Left renal cortex interstitium (tissue), 4 donors: ENCODE measurements around the gene CD247. TPM values are rescaled to one million over a fixed set of nuclear protein-coding genes. Genes with fewer than 3 reads are reported as not detected.

Source experiments
- DNase-seq, 4 donors: peaks; one replicate each; pipeline ENCODE4 v3.0.0-alpha.2; 2013; ENCODE audit warnings: low read depth in 4 of 4, low spot score in 2 of 4, missing footprints in 1 of 4
- polyA plus RNA-seq, 4 donors: library from polyadenylated mRNA; unstranded; fragments of 120-200 nt; gene quantifications; one replicate each; pipeline ENCODE4 v1.2.1, GENCODE V29; 2013; ENCODE audit not compliant: insufficient read length in 4 of 4

Gene CD247
- polyA plus RNA-seq, 4 donors, result 0.40 to 0.89 (median 0.51) TPM

- DNase-seq, result no peak
Measured at GRCh38 chr1:167515461-167515860, 2.9 kb downstream of the CD247 start.

- no peak for DNase-seq
Measured at GRCh38 chr1:167514288-167514687, 4.0 kb downstream of the CD247 start.

DNA sequence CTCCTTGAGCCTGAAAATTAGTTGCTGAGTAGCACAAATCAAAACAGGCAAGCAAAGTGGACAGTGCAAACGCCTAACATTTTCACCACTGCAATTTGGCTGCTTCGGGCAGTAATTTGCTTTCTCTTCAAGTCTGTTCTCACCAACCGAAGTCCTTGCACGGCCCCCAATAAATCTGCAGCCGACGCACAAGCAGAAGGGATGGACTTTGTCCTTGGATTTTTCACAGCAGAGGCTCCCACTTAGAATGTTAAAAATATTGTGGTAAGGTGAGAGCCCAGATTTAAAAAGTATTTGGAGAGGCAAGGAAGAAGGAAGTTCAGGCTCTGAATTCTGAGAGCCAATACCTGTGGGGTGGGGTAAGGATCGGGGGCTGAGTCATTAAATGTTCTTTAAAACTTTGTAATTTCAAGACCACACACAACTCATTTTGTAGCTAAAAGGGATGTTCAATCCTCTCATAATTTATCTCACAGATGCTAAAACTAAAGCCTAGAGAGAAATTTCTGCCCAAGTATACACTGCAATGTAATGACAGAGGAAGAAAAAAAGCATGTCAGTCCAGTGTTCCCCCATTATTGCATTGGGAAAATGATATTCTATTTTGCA lies 6.2 kb downstream of the CD247 start:
- DNase-seq, result no peak

GRCh38 chr1:167511374-167511986 lies 6.8 kb downstream of the CD247 start:
- DNase-seq, result no peak

DNA sequence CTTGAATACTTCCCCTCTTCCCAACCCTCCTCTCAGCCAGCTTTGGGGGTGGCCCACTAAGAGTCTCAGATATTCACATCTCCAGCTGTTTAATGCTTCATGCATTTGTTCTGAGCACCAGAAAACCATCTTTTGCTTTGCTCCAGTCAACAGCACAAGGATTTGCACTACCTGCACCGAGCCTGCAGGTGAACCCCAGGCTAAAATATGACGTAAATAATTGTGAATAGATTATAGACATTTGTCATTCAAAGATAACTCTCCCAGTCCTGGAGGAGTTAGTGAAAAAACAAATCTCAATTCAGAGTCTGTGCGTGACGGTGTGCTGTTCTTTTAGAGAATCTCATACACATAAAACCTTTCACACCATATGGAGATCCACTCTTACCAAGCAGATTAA lies 7.4 kb downstream of the CD247 start:
- no peak for DNase-seq

DNA sequence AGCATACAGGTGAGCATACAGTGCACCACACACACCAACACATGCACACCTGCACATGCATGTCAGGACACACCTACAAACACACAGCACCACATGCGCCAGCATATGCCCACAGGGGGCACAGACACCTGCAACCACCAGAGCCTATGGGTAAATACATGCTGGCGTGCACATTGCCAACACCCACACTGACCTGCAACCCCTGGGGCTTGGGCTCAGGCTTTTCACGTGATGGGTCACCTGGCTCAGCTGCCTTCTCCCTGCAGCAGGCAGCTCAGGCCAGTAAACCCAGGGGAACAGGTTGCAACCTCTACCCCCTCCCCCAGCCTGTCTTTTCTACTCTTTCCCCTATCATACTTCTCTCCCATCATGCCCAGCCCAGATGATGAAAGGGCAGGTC lies 8.1 kb downstream of the CD247 start:
- no peak for DNase-seq

DNA sequence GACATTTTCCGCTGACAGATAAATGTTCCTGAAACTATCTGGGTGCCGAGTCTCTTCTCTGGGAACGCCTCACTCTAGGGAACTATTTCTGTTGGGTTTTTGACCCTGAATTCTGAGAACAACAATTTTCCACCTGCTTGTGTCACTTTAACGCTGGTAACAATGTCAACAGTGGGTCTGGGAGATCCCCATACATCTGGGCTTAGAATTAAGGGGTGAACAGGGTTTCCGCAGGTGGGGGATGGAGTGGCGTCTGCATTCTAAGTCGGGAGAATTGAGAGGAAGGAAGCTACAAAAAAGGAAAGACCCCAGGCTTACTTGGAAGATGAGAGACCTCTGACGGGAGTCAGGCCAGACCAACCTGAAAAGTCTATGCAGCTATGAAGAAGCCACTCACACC lies 8.7 kb downstream of the CD247 start:
- no peak for DNase-seq

GRCh38 chr1:167507719-167508118 lies 10.6 kb downstream of the CD247 start:
- no peak for DNase-seq

GRCh38 chr1:167504467-167504827 lies 13.9 kb downstream of the CD247 start:
- DNase-seq, result no peak

- no peak for DNase-seq
Measured at GRCh38 chr1:167503626-167504466, 14.5 kb downstream of the CD247 start.

- DNase-seq, result no peak
Measured at GRCh38 chr1:167502719-167503462, 15.4 kb downstream of the CD247 start.

GRCh38 chr1:167502192-167502551 lies 16.2 kb downstream of the CD247 start:
- DNase-seq, result no peak

DNA sequence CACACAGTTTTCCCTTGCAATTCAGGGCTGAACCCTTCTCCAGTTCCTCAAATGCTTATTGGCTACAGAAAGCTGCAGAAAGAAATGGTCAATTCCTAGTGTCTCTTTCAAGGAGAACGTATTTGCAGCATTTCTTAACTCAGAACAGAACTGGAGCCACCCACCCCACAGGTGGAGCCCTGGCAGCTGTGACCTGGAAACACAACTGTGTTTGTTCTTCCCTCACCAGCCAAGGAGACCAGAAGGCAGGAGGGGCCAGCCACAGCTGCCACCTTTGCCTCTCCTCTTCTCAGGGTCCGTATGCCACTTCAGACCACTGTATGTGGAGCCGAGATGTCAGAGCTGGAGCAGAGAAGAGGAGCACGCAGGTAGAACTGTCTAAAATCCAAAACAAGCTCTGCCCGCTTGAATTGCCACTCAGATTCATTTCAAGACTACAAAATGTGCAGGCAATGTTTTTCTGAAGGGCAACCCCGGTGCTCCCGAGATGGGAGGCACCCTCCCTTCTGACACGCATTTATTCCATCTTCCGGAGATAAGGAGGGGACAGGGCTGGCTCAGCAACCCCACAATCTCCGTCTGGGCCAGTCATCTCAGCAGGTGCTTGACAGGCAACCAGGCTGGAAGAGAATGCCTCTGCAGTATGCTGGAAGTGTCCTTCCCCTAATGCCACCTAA lies 16.7 kb downstream of the CD247 start:
- no peak for DNase-seq

GRCh38 chr1:167500283-167500860 lies 18.0 kb downstream of the CD247 start:
- no peak for DNase-seq

- DNase-seq, result no peak
Measured at GRCh38 chr1:167499664-167500101, 18.6 kb downstream of the CD247 start.

DNA sequence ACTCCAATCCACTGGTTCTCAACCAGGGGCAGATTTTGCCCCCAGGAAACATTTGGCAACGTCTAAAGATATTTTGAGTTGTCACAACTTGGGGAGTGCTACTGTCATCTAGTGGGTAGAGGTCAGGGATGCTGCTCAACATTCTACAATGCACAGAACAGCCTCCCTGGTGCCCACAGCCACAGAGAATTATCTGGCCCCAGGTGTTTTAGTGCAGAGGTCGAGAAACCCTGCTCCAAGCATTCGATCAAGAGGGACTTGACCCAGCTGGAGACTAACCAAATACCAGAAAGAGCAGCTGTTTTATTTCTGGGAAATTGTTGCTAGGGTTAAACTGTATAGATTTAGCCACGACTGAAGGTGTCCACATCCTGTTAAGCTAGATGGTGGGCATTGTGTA lies 19.2 kb downstream of the CD247 start:
- no peak for DNase-seq

GRCh38 chr1:167496797-167497619 lies 21.3 kb downstream of the CD247 start:
- no peak for DNase-seq

DNA sequence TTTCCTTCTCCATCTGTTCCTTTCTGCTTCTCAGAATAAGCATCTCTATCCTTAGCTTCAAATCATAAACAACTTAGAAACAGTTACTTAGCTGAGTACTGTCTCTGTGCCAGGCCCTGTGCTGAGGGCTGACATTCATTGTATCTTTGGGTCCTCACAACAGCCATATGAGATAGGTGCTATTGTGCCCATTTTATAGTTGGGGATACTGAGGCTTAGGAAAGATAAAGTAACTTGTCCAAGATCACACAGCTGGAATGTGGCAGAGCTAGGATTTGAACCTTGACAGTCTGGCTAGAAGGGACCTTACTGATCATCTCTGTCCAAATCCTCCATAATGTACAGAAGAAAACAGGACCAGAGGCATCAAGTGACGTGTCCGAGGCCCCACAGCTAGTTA lies 25.0 kb downstream of the CD247 start:
- no peak for DNase-seq

GRCh38 chr1:167492481-167492910 lies 25.8 kb downstream of the CD247 start:
- DNase-seq, result no peak
